Testis (tissue), 3 donors: ENCODE measurements around the gene CREBBP. TPM values are rescaled to one million over a fixed set of nuclear protein-coding genes. Genes with fewer than 3 reads are reported as not detected.

ENCODE experiments used
- DNase-seq: peaks from one replicate; pipeline ENCODE4 v3.0.0-alpha.2; 2019
- H3K27ac ChIP-seq, 2 donors: fragments of 200-600 bp; sonication (generic); one replicate each; pipeline ENCODE4 v1.5.1; 2019
- H3K27me3 ChIP-seq: fragments of 200-600 bp; sonication (generic); one replicate; pipeline ENCODE4 v1.5.1; 2019
- H3K36me3 ChIP-seq: fragments of 200-600 bp; sonication (generic); one replicate; pipeline ENCODE4 v1.5.1; 2017; ENCODE audit warnings: low read depth; ENCODE audit errors: missing control alignments
- H3K4me1 ChIP-seq: fragments of 200-600 bp; sonication (generic); one replicate; pipeline ENCODE4 v1.5.1; 2019
- H3K4me3 ChIP-seq, 2 donors: fragments of 200-600 bp; sonication (generic); one replicate each; pipeline ENCODE4 v1.5.1; 2017 to 2019
- H3K9me3 ChIP-seq: fragments of 200-600 bp; sonication (generic); one replicate; pipeline ENCODE4 v1.5.1; 2017
- CTCF ChIP-seq, 3 experiments: fragments of 450-650 bp in 2 of 3; fragments of 200-600 bp in 1 of 3; sonication (generic) in 1 of 3; IDR thresholded peaks; one replicate each; pipeline ENCODE4 v1.5.1; 2016 to 2019; ENCODE audit warnings: antibody characterized with exemption in 3 of 3, mild to moderate bottlenecking in 2 of 3, moderate library complexity in 1 of 3
- POLR2A ChIP-seq: fragments of 450-650 bp; IDR thresholded peaks from one replicate; pipeline ENCODE4 v1.6.1; 2017; ENCODE audit warnings: antibody characterized with exemption, mild to moderate bottlenecking, moderate library complexity
- WGBS, 2 donors: methylation state at CpG; one replicate each; pipeline ENCODE4 v1.1.5; 2018; 5-methylcytosine and 5-hydroxymethylcytosine counted together
- intact Hi-C: fragments of 100-400 bp; cut with DNase I; formaldehyde crosslinking; loops from one replicate; pipeline ENCODE4 v1.15.1; 2023; ENCODE audit warnings: low total_unique reads
- polyA plus RNA-seq: library from polyadenylated mRNA; stranded (reverse); fragments of 350-450 nt; fragmentation: Illumina TruSeq; extraction: RNeasy Lipid Tissue Mini Kit (QIAGEN cat#74804); gene quantifications from one replicate; pipeline ENCODE4 v1.2.3, GENCODE V29; 2014; ENCODE audit warnings: low read depth, low replicate concordance; ENCODE audit not compliant: insufficient read depth
- total RNA-seq, 2 donors: library from RNA; depleted of rRNA; stranded (reverse); fragments of >200 nt; gene quantifications; one replicate each; pipeline ENCODE4 v1.2.3, GENCODE V29; 2016

CREBBP gene
- total and polyA plus RNA-seq, 3 donors from 2014 or later = 86.0 to 185 (median 141) TPM

GRCh38 chr16:3909791-3910583, 29.5 kb upstream of the CREBBP start:
- H3K27me3 ChIP-seq = no peaks in the 10 kb centered on the region
- WGBS, 2 donors = 85 to 88% methylated on average over 17 to 18 of the region's 18 CpGs
- H3K4me1 ChIP-seq = no peaks in the 10 kb centered on the region
- DNase-seq = no peak
- no peak overlapping the region for H3K27ac ChIP-seq
- no peak overlapping the region for H3K4me3 ChIP-seq
- H3K9me3 ChIP-seq = no peaks in the 10 kb centered on the region
- H3K36me3 ChIP-seq = no peaks in the 10 kb centered on the region
- TF ChIP-seq CTCF (IDR thresholded peaks at IDR 0.05) (no peak), POLR2A (no peak)
- intact Hi-C loops = no loop called here

GRCh38 chr16:3908951-3909437, 28.5 kb upstream of the CREBBP start:
- intact Hi-C loops = no loop called here
- H3K27me3 ChIP-seq = no peaks in the 10 kb centered on the region
- no peak overlapping the region for H3K4me3 ChIP-seq
- no peaks in the 10 kb centered on the region for H3K36me3 ChIP-seq
- peak; percentile 57 for DNase-seq
- no peaks in the 10 kb centered on the region for H3K4me1 ChIP-seq
- WGBS, 2 donors = 56% methylated on average over 12 to 17 of the region's 17 CpGs
- H3K27ac ChIP-seq = no peak overlapping the region
- H3K9me3 ChIP-seq = no peaks in the 10 kb centered on the region
- TF ChIP-seq POLR2A = no peak
- peak in 1 of 3 experiments; percentile 17 for TF ChIP-seq CTCF (IDR thresholded peaks at IDR 0.05)

GRCh38 chr16:3907586-3907985, 27.1 kb upstream of the CREBBP start:
- 86 to 88% methylated on average over 4 of the region's 4 CpGs for WGBS, 2 donors
- Histone ChIP-seq H3K4me3 (no peak overlapping the region), H3K36me3 (no peaks in the 10 kb centered on the region), H3K27me3 (no peaks in the 10 kb centered on the region), H3K9me3 (no peaks in the 10 kb centered on the region), H3K27ac (no peak overlapping the region), H3K4me1 (no peaks in the 10 kb centered on the region)
- no peak for DNase-seq
- intact Hi-C loops = no loop called here
- TF ChIP-seq POLR2A (no peak), CTCF (IDR thresholded peaks at IDR 0.05) (no peak)

DNA sequence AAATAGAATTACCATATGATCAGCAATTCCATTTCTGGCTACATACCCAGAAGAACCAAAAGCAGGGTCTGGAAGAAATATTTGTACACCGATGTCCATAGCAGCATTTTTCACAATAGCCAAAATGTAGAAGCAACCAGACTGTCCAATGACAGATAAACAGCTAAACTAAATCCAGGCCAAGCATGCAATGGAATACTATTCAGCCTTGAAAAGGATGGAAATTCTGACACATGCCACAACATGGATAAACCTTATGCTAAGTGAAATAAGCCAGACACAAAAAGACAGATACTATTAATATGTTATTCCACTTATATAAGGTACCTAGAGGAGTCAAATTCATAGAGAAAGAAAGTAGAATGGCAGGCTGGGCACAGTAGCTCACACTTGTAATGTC, 25.9 kb upstream of the CREBBP start:
- Histone ChIP-seq H3K4me1 (no peaks in the 10 kb centered on the region), H3K9me3 (no peaks in the 10 kb centered on the region), H3K36me3 (no peaks in the 10 kb centered on the region), H3K4me3 (no peak overlapping the region), H3K27ac (no peak overlapping the region), H3K27me3 (no peaks in the 10 kb centered on the region)
- no peak for DNase-seq
- TF ChIP-seq CTCF (IDR thresholded peaks at IDR 0.05) = no peak
- TF ChIP-seq POLR2A = no peak
- WGBS, 2 donors = 79 to 95% methylated on average over 1 of the region's 1 CpG
- intact Hi-C loops = no loop called here

GRCh38 chr16:3904875-3905274, 24.4 kb upstream of the CREBBP start:
- Histone ChIP-seq H3K27me3 (no peaks in the 10 kb centered on the region), H3K9me3 (no peaks in the 10 kb centered on the region), H3K4me1 (no peaks in the 10 kb centered on the region), H3K36me3 (no peaks in the 10 kb centered on the region), H3K27ac (no peak overlapping the region), H3K4me3 (no peak overlapping the region)
- intact Hi-C loops = no loop called here
- no peak for DNase-seq
- no peak for TF ChIP-seq POLR2A
- TF ChIP-seq CTCF (IDR thresholded peaks at IDR 0.05) = no peak
- WGBS, 2 donors = 91 to 98% methylated on average over 3 of the region's 3 CpGs
